Effector CD8-positive, alpha-beta T cell (primary cell): ENCODE measurements around the gene IAH1.
"Not testable (repeated sequence)": the region's sequence is repeated elsewhere in the genome, so short reads cannot be mapped to it uniquely, and the experiment has no call there.

Experiments used
- DNase-seq: peaks from one replicate; lab custom pipeline; 2025; lab: John Stamatoyannopoulos, UW

IAH1 gene

GRCh38 chr2:9473308-9473984 lies 905 bp upstream of the IAH1 start:
- no peak for DNase-seq

- DNase-seq: peak; percentile 50
Observed at GRCh38 chr2:9473985-9474360, 378 bp upstream of the IAH1 start.

GRCh38 chr2:9477914-9478313 lies 3.6 kb downstream of the IAH1 start:
- no peak for DNase-seq

- no peak for DNase-seq
Observed at GRCh38 chr2:9478526-9478925, 4.2 kb downstream of the IAH1 start.

GRCh38 chr2:9480157-9480556 lies 5.8 kb downstream of the IAH1 start:
- DNase-seq: no peak

DNA sequence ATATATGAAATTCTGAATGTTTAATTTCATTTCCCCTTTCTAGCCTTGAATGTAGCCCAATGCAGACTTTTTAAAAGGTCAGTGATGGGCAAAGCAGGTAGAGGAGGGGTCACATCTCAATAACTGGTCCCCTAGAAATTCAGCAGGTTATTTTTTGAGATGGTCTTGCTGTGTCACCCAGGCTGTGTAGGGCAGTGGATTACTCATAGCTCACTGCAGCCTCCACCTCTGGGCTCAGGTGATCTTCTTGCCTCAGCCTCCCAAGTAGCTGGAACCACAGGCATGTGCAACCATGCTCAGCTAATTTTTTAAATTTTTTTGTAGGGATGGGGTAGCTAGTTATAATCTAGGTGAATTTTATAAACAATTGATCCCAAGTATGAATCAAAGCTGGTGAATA lies 8.8 kb downstream of the IAH1 start:
- DNase-seq: no peak

GRCh38 chr2:9484533-9484932 lies 10.2 kb downstream of the IAH1 start:
- no peak for DNase-seq

GRCh38 chr2:9488583-9489547 lies 14.5 kb downstream of the IAH1 start:
- no peak for DNase-seq

- DNase-seq: no peak
Observed at GRCh38 chr2:9490789-9491188, 16.4 kb downstream of the IAH1 start.

DNA sequence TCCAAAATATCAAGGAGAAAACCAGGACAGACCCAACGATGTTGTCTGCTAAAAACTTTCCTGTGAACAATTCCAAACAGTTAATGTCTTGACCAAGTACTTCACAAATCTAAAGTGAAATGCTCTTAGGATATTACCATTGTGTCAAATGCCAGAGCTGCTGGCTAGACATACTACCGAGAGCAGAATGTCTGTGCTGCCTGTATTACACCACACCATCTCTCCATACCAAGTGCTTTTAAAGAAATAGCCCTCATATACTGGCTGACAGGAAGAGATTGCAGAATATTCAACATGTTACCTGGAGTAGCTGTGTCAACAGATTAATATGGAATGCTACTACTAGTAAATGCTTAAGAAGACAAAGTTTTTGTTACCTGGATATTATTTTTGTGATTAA lies 18.6 kb downstream of the IAH1 start:
- DNase-seq: no peak

GRCh38 chr2:9493478-9493877 lies 19.1 kb downstream of the IAH1 start:
- no peak for DNase-seq

- DNase-seq: no peak
Observed at GRCh38 chr2:9494081-9494480, 19.7 kb downstream of the IAH1 start.

- DNase-seq: no peak
Observed at GRCh38 chr2:9497017-9497416, 22.7 kb downstream of the IAH1 start.

DNA sequence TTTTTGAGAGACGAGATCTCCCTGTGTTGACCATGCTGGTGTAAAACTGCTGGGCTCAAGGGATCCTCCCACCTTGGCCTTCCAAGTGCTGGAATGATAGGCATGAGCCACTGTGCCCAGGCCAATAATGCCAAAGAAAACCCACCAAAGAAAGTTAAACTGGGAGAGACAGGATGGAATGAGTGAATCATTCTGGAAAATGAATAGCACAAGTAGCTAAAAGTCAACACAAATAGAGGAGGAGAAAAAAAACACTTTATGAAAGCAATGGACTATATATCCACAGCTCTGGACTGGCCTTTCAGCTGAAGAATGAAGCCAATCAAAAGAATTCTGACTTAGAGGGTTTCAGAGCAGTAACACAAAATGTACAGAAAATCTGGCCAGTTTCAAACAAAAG lies 23.9 kb downstream of the IAH1 start:
- no peak for DNase-seq

- no peak for DNase-seq
Observed at GRCh38 chr2:9508931-9509330, 34.6 kb downstream of the IAH1 start.

GRCh38 chr2:9513946-9514345 lies 39.6 kb downstream of the IAH1 start:
- not testable (repeated sequence) for DNase-seq

DNA sequence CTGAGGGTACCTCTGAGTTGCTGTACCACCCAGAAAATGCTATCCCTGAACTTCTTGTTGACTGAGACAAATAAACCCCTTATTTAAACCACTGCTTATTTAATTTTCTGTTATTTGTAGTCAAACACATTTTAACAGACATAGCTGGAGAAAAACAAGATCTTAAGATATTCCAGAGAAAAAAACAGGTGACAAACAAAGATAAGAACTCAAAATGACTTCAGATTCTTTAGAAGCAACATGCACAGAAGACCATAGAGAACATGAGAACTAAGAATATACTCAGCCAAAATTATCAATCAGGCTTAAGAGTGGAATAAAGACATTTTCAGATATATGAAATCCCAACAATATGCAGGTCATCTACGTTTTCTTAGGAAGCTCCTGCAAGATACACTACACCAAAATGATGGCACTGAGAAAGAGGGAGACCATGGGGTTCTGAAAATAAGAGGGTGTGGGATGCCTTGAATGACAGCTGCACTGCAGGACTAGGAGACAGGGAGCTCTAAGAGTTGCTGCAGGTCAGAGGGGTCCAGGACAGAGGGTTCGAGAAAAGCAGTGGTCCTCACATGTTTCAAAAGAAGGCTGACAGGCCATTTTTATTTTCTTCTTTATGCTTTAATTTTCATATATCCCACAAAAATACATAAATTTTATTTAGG lies 42.9 kb downstream of the IAH1 start:
- no peak for DNase-seq

- no peak for DNase-seq
Observed at GRCh38 chr2:9518163-9518562, 43.8 kb downstream of the IAH1 start.

DNA sequence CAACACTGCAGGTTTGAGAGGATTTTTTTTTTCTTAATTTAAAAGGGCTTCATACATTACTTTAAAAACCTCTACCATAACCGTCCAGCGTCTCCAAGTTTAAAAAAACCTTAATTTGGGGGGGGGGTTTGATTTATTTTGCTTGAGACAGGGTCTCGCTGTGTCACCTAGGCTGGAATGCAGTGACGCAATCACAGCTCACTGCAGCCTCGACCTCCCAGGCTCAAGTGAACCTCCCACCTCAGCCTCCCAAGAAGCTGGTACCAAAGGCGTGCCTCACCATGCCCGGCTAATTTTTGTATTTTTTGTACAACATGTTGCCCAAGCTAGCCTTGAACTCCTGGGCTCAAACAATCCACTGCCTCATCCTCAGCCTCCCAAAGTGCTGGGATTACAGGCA lies 44.4 kb downstream of the IAH1 start:
- DNase-seq: no peak

DNA sequence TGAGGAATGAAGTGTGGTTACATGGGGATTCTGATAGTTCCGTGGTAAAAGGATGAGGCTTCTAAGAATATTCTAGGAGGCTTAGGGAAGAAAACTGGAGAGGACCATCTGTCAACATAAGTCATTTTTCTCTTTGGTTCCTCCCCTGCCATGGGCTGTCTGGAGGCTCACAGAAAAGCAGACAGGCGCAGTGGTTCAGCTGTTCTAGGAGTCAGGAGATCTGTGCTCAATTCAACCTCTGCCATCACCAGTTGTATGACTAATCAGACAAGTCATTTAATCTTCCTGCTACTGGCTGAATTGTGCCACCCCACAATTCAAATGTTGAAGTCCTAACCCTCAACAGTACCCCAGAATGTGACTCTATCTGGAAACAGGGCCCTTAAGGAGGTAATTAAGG lies 44.9 kb downstream of the IAH1 start:
- no peak for DNase-seq

DNA sequence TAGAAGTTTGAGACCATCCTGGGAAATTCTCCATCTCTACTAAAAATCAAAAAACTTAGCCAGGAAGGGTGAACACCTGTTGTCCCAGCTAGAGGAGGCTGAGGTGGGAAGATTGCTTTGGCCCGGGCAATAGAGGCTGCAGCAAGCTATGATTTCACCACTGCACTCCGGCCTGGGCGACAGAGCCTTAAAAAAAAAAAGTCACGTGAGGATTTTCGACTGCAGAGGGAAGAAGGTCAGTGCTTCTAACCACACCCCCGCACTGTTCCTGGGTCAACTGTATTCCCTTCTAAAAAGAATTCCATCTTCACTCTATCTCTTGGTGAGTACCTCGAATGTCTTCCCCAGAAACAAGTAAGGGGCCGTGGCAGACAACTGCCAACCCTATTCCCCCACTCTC lies 49.9 kb downstream of the IAH1 start:
- no peak for DNase-seq

- no peak for DNase-seq
Observed at GRCh38 chr2:9525266-9525665, 50.9 kb downstream of the IAH1 start.
